K562 (cell line): Measurements from ENCODE around the gene FIG4. TPM values are rescaled to one million over a fixed set of nuclear protein-coding genes. Genes with fewer than 3 reads are reported as not detected.

Experiments used
- ARID1B ChIP-seq: fragments of 450-650 bp; IDR thresholded peaks from 2 replicates; pipeline ENCODE4 v1.6.1; 2016; ENCODE audit warnings: antibody characterized with exemption, mild to moderate bottlenecking, inconsistent platforms
- E2F8 ChIP-seq: fragments of 450-650 bp; IDR thresholded peaks from 2 replicates; pipeline ENCODE4 v1.7.1; 2018; ENCODE audit warnings: mild to moderate bottlenecking, low read depth; ENCODE audit not compliant: partially characterized antibody
- RFX7 ChIP-seq: fragments of 250-450 bp; sonication (Bioruptor Pico); IDR thresholded peaks from 2 replicates; pipeline ENCODE4 v1.5.1; 2021; ENCODE audit warnings: mild to moderate bottlenecking
- TEAD2 ChIP-seq: fragments of 450-650 bp; IDR thresholded peaks from 2 replicates; pipeline ENCODE4 v1.6.1; 2016; ENCODE audit warnings: missing genetic modification characterization, control low read depth, missing compliant biosample characterization
- ZNF174 ChIP-seq: fragments of 250-450 bp; sonication (Bioruptor Pico); IDR thresholded peaks from 2 replicates; pipeline ENCODE4 v1.4.0; 2020; ENCODE audit warnings: mild to moderate bottlenecking
- ZNF24 ChIP-seq: fragments of 450-650 bp; IDR thresholded peaks from 2 replicates; pipeline ENCODE4 v1.6.1; 2016
- ZNF75A ChIP-seq: fragments of 450-650 bp; formaldehyde crosslinking; IDR thresholded peaks from 2 replicates; pipeline ENCODE4 v1.4.0; 2020; ENCODE audit warnings: mild to moderate bottlenecking
- polyA plus RNA-seq, 8 experiments: library from polyadenylated mRNA; depleted of rRNA in 4 of 8; stranded (reverse) in 5 of 8; unstranded in 3 of 8; fragments of >200 nt; fragmentation: Nextera tagmentation in 2 of 8; fragmentation: Illumina TruSeq in 1 of 8; extraction: Ambion mirVana in 2 of 8; extraction: Trizol in 1 of 8; gene quantifications; 2 replicates each; pipeline versions ENCODE4 v1.2.1 to v1.2.3, GENCODE V29; 2011 to 2014; ENCODE audit warnings: inconsistent platforms in 1 of 8, missing spikeins in 1 of 8
- total RNA-seq, 7 experiments: library from RNA; depleted of rRNA in 6 of 7; stranded (reverse); fragments of >200 nt in 6 of 7; fragmentation: Illumina TruSeq in 2 of 7; extraction: Trizol in 2 of 7; gene quantifications; 2 replicates each; pipeline versions ENCODE4 v1.2.1 to v1.2.3, GENCODE V29; 2011 to 2021; ENCODE audit warnings: low replicate concordance in 1 of 7
- TF ChIP-seq, protein P1 (sequence below): fragments of 450-650 bp; IDR thresholded peaks from 2 replicates; pipeline ENCODE4 v1.6.1; 2016; ENCODE audit warnings: mild to moderate bottlenecking

FIG4 gene
- total and polyA plus RNA-seq, 9 of the 15 experiments (the other 6 are each of a cell fraction or from before 2014, with no cell fraction given), result 1.5 to 6.8 (median 4.3) TPM

GRCh38 chr6:109766167-109766566 lies 75.1 kb downstream of the FIG4 start (continued):
- no peak for TF ChIP-seq E2F8
- TF ChIP-seq ZNF75A (CRISPR knock-in tag), result no peak
- no peak for TF ChIP-seq ARID1B
- TF ChIP-seq ZNF174, result no peak
- no peak for TF ChIP-seq RFX7 (CRISPR knock-in tag)
- TF ChIP-seq, protein P1, sequence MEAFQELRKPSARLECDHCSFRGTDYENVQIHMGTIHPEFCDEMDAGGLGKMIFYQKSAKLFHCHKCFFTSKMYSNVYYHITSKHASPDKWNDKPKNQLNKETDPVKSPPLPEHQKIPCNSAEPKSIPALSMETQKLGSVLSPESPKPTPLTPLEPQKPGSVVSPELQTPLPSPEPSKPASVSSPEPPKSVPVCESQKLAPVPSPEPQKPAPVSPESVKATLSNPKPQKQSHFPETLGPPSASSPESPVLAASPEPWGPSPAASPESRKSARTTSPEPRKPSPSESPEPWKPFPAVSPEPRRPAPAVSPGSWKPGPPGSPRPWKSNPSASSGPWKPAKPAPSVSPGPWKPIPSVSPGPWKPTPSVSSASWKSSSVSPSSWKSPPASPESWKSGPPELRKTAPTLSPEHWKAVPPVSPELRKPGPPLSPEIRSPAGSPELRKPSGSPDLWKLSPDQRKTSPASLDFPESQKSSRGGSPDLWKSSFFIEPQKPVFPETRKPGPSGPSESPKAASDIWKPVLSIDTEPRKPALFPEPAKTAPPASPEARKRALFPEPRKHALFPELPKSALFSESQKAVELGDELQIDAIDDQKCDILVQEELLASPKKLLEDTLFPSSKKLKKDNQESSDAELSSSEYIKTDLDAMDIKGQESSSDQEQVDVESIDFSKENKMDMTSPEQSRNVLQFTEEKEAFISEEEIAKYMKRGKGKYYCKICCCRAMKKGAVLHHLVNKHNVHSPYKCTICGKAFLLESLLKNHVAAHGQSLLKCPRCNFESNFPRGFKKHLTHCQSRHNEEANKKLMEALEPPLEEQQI, result no peak
- TF ChIP-seq ZNF24, result no peak
- no peak for TF ChIP-seq TEAD2 (tag)
